Cardiac muscle cell (in vitro differentiated cells and primary cell): ENCODE data around the gene CACNA1C. TPM values are rescaled to one million over a fixed set of nuclear protein-coding genes. Genes with fewer than 3 reads are reported as not detected.

Source experiments
- DNase-seq, 2 donors: peaks; one replicate each; pipeline versions ENCODE4 v3.0.0 to v3.0.0-alpha.2; 2010 to 2017; ENCODE audit warnings: low read depth in 1 of 2, low spot score in 1 of 2
- H3K27ac ChIP-seq: fragments of 200-600 bp; sonication (generic); 2 replicates; pipeline ENCODE4 v1.5.1; 2016
- H3K27me3 ChIP-seq: fragments of 200-600 bp; sonication (generic); 2 replicates; pipeline ENCODE4 v1.6.0; 2016; ENCODE audit warnings: control low read depth
- H3K36me3 ChIP-seq: fragments of 200-600 bp; sonication (generic); 2 replicates; pipeline ENCODE4 v1.5.1; 2016; ENCODE audit warnings: control low read depth
- H3K4me1 ChIP-seq: fragments of 200-600 bp; sonication (generic); 2 replicates; pipeline ENCODE4 v1.8.1; 2017; ENCODE audit warnings: low read depth, mild to moderate bottlenecking, mixed run types
- H3K4me3 ChIP-seq: fragments of 200-600 bp; sonication (generic); 2 replicates; pipeline ENCODE4 v1.5.1; 2016; ENCODE audit warnings: mild to moderate bottlenecking
- H3K9me3 ChIP-seq: fragments of 200-600 bp; sonication (generic); 2 replicates; pipeline ENCODE4 v1.5.1; 2017; ENCODE audit warnings: low read depth, mild to moderate bottlenecking, control low read depth
- polyA plus RNA-seq: library from polyadenylated mRNA; unstranded; fragments of >200 nt; fragmentation: Nextera tagmentation; extraction: Ambion mirVana; gene quantifications from 2 replicates; pipeline ENCODE4 v1.2.1, GENCODE V29; 2016
- total RNA-seq: library from RNA; depleted of rRNA; stranded (reverse); fragments of >200 nt; gene quantifications from 2 replicates; pipeline ENCODE4 v1.2.3, GENCODE V29; 2016
- TF ChIP-seq, protein P1 (sequence below): IDR thresholded peaks from 2 replicates; pipeline ENCODE4 v1.5.1; 2012; ENCODE audit warnings: low read depth, mild to moderate bottlenecking, low read length

CACNA1C gene
- total and polyA plus RNA-seq, 2 experiments from 2014 or later: 40.8 to 77.8 TPM

DNA sequence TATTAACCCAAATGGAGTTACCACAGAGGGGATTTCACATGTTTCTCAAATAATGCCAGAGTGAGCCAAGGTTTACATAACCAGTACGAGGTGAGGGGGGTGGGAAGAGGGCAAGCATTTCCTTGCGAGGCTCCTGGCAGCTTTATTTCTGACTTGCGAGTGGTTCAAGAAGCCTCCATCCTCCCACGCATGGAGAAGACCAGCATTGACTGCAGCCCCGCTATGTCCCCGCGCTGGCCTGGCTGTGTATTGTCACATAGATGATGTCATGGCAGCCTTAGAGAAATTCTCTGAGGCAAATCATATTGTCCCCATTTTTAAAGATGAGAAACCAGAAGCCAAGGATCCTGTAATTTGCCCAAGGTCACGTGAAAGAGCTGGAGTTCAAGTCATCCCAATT is 188.2 kb downstream of the CACNA1C start:
- Histone ChIP-seq H3K4me3 (no peak overlapping the region), H3K9me3 (no peaks in the 10 kb centered on the region), H3K27me3 (no peaks in the 10 kb centered on the region), H3K4me1 (peaks cover 45% of the 10 kb centered on the region), H3K27ac (no peak overlapping the region), H3K36me3 (no peaks in the 10 kb centered on the region)
- DNase-seq: peak in 1 of 2 donors; percentile 35
- TF ChIP-seq, protein P1, sequence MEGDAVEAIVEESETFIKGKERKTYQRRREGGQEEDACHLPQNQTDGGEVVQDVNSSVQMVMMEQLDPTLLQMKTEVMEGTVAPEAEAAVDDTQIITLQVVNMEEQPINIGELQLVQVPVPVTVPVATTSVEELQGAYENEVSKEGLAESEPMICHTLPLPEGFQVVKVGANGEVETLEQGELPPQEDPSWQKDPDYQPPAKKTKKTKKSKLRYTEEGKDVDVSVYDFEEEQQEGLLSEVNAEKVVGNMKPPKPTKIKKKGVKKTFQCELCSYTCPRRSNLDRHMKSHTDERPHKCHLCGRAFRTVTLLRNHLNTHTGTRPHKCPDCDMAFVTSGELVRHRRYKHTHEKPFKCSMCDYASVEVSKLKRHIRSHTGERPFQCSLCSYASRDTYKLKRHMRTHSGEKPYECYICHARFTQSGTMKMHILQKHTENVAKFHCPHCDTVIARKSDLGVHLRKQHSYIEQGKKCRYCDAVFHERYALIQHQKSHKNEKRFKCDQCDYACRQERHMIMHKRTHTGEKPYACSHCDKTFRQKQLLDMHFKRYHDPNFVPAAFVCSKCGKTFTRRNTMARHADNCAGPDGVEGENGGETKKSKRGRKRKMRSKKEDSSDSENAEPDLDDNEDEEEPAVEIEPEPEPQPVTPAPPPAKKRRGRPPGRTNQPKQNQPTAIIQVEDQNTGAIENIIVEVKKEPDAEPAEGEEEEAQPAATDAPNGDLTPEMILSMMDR: no peak

DNA sequence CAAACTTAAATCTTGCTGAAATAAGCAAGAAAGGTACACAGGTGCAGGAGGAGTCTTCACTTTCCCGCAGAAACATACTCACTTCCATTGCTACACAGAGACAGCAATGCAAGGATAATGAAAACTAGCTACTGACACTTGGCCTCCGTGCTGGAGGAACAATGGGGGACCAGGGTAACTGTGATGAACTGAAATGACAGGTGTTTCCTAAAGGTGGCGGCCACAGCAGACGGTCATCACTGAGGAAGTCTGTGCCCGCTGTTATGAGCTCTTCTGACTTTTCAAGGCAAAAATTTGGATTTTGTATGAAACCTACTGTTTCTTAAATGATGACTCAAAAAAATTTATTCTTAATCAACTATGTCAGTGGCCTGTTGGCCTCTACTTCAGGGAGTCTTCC is 189.4 kb downstream of the CACNA1C start:
- Histone ChIP-seq H3K36me3 (no peaks in the 10 kb centered on the region), H3K9me3 (no peaks in the 10 kb centered on the region), H3K27ac (no peak overlapping the region), H3K4me3 (no peak overlapping the region), H3K4me1 (peaks cover 47% of the 10 kb centered on the region), H3K27me3 (no peaks in the 10 kb centered on the region)
- DNase-seq: no peak
- TF ChIP-seq, protein P1: no peak

DNA sequence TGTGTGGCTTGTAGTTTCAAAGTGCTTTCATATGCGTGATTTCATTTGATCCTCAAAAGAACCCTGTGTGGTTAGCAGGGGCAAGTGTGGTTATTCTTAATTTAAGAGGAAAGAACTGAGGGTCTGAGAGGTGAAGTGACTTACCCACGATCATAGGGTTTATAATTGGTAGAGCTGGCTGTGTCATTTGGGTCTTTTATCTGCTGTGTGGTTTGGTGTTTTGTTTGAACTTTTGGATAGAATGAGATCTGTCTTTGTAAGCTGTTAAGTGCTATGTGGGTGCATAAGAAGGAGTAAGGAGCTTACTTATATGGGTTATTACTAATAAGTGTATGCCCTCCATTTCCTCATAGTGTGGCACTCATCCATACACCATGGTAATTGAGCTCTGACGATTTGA is 190.0 kb downstream of the CACNA1C start:
- Histone ChIP-seq H3K36me3 (no peaks in the 10 kb centered on the region), H3K27ac (no peak overlapping the region), H3K4me3 (no peak overlapping the region), H3K27me3 (no peaks in the 10 kb centered on the region), H3K9me3 (no peaks in the 10 kb centered on the region), H3K4me1 (peaks cover 52% of the 10 kb centered on the region)
- TF ChIP-seq, protein P1: no peak
- no peak for DNase-seq

DNA sequence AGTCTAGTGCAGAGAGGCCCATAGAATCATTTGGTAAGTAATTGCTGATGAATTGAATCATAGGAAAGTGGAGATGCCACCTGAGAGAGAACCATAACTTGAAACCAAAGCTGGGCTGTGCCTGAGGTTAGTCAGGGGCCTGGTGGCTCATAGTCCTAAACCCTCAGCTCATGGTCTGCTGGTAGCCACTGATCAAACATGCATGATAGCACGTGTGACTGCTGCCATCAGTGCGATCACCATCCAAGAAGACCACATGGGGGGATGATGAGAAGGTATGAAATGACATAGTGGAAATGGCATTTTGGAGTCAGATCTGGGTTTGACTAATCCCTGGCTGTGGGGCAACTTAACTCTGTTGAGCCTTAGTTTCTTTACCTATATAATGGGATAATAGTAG is 190.5 kb downstream of the CACNA1C start:
- H3K27me3 ChIP-seq: no peaks in the 10 kb centered on the region
- no peak for DNase-seq
- H3K4me1 ChIP-seq: peaks cover 52% of the 10 kb centered on the region
- H3K36me3 ChIP-seq: no peaks in the 10 kb centered on the region
- TF ChIP-seq, protein P1: no peak
- H3K9me3 ChIP-seq: no peaks in the 10 kb centered on the region
- H3K27ac ChIP-seq: peak overlapping the region; percentile 89
- H3K4me3 ChIP-seq: no peak overlapping the region

DNA sequence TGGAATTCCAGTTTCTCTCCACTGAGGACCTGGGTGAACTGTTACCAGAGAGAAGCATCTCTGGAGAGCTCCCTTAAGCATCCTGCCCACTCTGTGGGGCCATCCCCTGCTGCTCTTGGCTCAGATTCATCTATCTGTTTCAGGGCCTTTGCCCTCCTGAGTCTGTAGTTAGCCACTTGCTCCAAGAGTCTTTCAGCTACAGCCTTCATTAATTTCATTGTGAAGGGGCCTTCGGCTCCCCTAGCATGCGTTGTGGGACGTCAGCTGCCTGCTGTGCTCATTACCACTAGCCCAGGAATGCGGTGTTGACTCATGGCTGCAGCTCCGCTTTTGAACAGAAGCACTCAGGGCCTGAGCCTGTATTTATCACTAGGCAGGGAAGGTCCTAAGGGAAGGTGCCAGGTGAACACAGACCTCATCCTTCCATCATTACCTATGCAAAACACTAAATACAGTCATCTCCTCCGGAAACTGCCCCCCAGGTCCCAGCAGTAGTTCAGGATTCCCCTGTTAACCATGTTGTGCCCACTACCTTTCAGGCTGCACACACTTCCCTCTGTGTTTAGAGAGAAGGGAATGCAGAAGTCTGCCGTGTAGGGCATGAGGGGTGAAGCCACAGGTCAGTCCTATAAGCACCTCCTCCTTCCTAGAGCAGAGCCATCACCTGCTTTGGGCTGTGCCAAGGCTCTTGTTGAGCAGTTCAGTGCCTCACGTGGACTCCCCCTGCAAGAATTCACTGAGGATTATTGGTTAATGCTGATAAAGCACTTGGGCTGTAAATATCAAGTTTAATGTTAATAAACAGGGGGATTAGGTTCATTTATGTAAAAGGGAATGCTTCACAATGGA is 191.4 kb downstream of the CACNA1C start:
- Histone ChIP-seq H3K9me3 (no peaks in the 10 kb centered on the region), H3K4me3 (no peak overlapping the region), H3K36me3 (no peaks in the 10 kb centered on the region), H3K27me3 (no peaks in the 10 kb centered on the region), H3K27ac (peak overlapping the region; percentile 89), H3K4me1 (peaks cover 51% of the 10 kb centered on the region)
- DNase-seq: peak; percentile 76 to 84
- TF ChIP-seq, protein P1: no peak
